GM10266 (cell line): ENCODE data around the gene CHCHD3.

ENCODE experiments used
- DNase-seq: peaks from one replicate; pipeline ENCODE4 v3.0.0; 2012; ENCODE audit errors: extremely low spot score
- TF ChIP-seq, protein P1 (sequence below): IDR thresholded peaks from 2 replicates; pipeline ENCODE4 v1.5.1; 2012; ENCODE audit warnings: mild to moderate bottlenecking, low read depth; ENCODE audit not compliant: control insufficient read depth, insufficient read depth; ENCODE audit errors: missing control alignments

The CHCHD3 gene

DNA sequence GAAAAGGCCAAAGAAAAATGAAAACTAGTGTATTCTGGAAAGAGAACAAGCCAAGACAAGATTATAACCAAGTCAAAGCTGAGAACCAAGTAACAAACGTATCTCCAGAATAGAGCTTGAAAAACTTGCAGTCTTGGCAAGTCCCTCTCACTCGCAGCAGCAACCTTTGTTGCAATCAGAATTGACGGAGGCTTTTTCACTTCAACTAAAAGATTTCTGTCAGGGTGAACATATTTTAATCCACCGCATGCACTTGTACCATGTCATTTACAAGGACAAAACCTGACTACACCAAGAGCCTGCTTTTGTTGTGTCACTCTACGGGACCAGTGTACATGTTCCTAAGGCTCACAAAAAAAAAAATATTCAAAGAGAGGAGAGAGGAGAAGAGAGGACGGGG is 122.0 kb downstream of the CHCHD3 start:
- TF ChIP-seq, protein P1, sequence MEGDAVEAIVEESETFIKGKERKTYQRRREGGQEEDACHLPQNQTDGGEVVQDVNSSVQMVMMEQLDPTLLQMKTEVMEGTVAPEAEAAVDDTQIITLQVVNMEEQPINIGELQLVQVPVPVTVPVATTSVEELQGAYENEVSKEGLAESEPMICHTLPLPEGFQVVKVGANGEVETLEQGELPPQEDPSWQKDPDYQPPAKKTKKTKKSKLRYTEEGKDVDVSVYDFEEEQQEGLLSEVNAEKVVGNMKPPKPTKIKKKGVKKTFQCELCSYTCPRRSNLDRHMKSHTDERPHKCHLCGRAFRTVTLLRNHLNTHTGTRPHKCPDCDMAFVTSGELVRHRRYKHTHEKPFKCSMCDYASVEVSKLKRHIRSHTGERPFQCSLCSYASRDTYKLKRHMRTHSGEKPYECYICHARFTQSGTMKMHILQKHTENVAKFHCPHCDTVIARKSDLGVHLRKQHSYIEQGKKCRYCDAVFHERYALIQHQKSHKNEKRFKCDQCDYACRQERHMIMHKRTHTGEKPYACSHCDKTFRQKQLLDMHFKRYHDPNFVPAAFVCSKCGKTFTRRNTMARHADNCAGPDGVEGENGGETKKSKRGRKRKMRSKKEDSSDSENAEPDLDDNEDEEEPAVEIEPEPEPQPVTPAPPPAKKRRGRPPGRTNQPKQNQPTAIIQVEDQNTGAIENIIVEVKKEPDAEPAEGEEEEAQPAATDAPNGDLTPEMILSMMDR, result no peak
- no peak for DNase-seq

DNA sequence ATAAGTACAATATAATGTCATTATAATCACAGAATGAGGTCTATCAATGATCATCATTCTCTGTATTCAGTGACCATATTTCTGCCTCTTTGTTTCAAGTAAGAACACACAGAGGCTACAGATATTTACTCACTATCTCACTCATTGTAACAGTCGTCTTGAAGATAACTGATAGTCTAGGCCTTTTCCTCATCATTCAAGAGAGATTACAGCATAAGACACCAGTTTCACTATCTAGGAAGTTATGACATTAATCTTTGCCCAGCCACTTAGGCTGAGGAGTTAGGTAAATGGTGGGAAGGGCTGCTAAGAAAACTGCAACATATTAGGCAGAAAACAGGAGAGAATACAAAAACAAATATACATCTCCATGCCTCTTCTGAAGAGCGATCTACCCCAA is 125.3 kb downstream of the CHCHD3 start:
- DNase-seq, result no peak
- TF ChIP-seq, protein P1, result no peak

DNA sequence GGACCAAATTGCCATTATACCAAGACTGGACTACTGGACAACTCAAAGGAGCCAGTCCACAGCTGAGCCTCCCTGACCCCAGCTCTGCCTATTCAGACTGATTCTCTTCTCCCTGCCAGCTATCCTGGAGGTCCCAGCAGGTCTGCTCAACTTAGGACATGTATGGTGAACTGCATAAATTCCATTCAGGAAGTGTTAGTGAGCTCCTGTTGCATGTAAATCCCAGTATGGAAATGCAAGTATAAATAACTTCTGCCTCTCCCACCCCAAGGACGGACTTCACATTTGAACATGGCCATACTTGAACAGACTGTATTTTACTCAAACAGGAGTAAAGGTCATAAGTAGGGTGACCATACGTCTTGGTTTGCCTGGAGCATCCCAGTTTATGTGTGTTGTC is 128.4 kb downstream of the CHCHD3 start:
- DNase-seq, result no peak
- TF ChIP-seq, protein P1, result no peak

DNA sequence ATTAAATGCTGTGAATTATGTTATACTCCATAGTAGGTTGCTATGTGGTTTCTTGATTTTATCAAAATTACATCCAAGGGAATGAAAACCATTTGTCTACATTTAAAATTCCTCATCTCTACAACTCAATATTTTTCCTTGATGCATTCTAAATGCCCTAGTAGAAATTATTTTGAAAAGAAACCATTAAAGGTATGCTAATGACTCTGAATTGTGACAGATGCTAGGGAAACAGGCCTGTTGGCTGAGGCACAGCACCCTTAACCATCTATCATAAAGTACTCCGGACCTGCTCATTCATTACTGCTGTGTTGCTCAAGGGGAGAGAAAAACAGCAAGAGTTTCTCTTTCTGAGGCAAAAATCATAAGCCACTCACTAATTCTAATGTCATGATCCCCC is 131.2 kb downstream of the CHCHD3 start:
- TF ChIP-seq, protein P1, result no peak
- no peak for DNase-seq

DNA sequence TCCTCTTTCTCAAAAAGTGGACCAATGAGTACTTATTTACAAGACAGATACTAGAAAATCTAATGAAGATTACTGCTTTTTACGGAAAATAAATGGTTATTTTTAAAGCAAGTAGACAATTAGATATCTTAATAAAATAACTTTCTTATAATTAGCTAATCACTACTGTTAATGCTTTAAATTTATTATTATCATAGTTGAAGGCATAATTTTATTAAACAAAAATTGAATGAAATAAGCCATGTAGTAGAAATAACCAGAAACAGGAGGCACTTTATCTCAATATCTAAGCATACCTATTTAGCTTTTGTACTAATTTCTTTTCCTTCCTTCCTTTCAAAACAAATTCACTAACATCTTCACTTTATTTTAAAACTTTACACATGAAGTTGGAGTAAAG is 134.9 kb downstream of the CHCHD3 start:
- TF ChIP-seq, protein P1, result no peak

DNA sequence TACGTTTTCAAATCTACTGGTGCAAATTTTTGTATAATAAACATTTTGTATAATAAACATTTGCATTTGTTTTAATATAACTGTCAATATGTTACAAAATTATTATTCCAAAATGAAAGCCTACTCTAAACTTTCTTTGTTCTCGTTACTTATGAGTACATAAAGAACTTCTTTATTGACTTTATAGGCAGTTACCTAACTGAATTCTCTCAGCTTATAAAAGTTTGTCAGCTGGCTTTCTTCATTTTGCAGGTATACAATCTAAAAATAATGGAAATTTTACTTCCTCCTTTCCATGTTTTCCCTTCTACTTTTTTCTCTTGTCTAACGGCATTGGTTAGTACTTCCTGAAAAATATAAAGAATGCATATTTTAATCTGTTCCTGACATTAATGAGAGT is 137.1 kb downstream of the CHCHD3 start:
- no peak for DNase-seq
- TF ChIP-seq, protein P1, result no peak

More for the DNA sequence above, 134.9 kb downstream of the CHCHD3 start:
- DNase-seq, result no peak

DNA sequence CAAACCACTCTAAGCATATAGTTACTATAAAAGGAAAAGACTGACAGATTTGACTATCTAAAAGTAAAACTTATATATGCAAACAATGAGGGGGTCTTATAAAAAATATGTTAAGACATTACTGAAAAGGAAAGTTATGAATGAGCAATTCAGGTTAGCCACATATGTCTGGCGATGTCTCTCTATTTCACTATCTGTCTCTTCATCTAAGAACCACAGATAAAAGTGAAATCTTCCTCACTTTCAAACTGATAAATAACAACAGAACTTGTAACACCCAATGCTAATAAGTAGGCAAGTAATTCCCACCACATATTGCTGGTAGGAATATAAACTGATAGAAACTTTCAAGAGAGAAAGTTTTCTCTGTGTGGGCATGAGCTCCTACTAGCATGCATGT is 138.2 kb downstream of the CHCHD3 start:
- TF ChIP-seq, protein P1, result no peak
- DNase-seq, result no peak
